Femur (tissue), 1 donor: ENCODE results near the gene PTPRZ1.
A peak's percentile ranks its signal among the peaks of the same experiment; 100 is the strongest.

Source experiments
- DNase-seq: peaks from one replicate; pipeline ENCODE4 v3.0.0-alpha.2; 2017

PTPRZ1 gene

GRCh38 chr7:121872831-121873288 lies at the start of gene PTPRZ1:
Gene PTPRZ1 (plus strand): TSS chr7:121873161. CDS start chr7:121873500, 339 bp downstream.
- DNase-seq = peak; percentile 62

GRCh38 chr7:121824276-121824675 lies 48.7 kb upstream of the PTPRZ1 start:
- no peak for DNase-seq

GRCh38 chr7:121831351-121831750 lies 41.6 kb upstream of the PTPRZ1 start:
- no peak for DNase-seq

GRCh38 chr7:121831801-121832200 lies 41.2 kb upstream of the PTPRZ1 start:
- DNase-seq = no peak

GRCh38 chr7:121832347-121832746 lies 40.6 kb upstream of the PTPRZ1 start:
- DNase-seq = peak; percentile 37

GRCh38 chr7:121833991-121834390 lies 39.0 kb upstream of the PTPRZ1 start:
- DNase-seq = no peak

- DNase-seq = no peak
Measured at GRCh38 chr7:121837462-121837861, 35.5 kb upstream of the PTPRZ1 start.

- DNase-seq = no peak
Measured at GRCh38 chr7:121847041-121847440, 25.9 kb upstream of the PTPRZ1 start.

GRCh38 chr7:121853307-121853706 lies 19.7 kb upstream of the PTPRZ1 start:
- no peak for DNase-seq

- no peak for DNase-seq
Measured at GRCh38 chr7:121860953-121861352, 12.0 kb upstream of the PTPRZ1 start.

GRCh38 chr7:121862591-121862990 lies 10.4 kb upstream of the PTPRZ1 start:
- DNase-seq = no peak

GRCh38 chr7:121871188-121871587 lies 1.8 kb upstream of the PTPRZ1 start:
- no peak for DNase-seq

- DNase-seq = peak; percentile 31
Measured at GRCh38 chr7:121873289-121874194, 581 bp downstream of the PTPRZ1 start.

- no peak for DNase-seq
Measured at GRCh38 chr7:121874298-121874697, 1.3 kb downstream of the PTPRZ1 start.

GRCh38 chr7:121875203-121875602 lies 2.2 kb downstream of the PTPRZ1 start:
- DNase-seq = no peak

GRCh38 chr7:121876656-121877500 lies 3.9 kb downstream of the PTPRZ1 start:
- no peak for DNase-seq

GRCh38 chr7:121878918-121879464 lies 6.0 kb downstream of the PTPRZ1 start:
- DNase-seq = no peak

GRCh38 chr7:121879544-121879943 lies 6.6 kb downstream of the PTPRZ1 start:
- no peak for DNase-seq

GRCh38 chr7:121882731-121883130 lies 9.8 kb downstream of the PTPRZ1 start:
- no peak for DNase-seq

- DNase-seq = no peak
Measured at GRCh38 chr7:121885166-121885920, 12.4 kb downstream of the PTPRZ1 start.

GRCh38 chr7:121887634-121888033 lies 14.7 kb downstream of the PTPRZ1 start:
- no peak for DNase-seq

GRCh38 chr7:121890833-121891232 lies 17.9 kb downstream of the PTPRZ1 start:
- no peak for DNase-seq

- DNase-seq = no peak
Measured at GRCh38 chr7:121891731-121892130, 18.8 kb downstream of the PTPRZ1 start.
